ENCODE results near the gene TOMM34. TPM values are rescaled to one million over a fixed set of nuclear protein-coding genes. Genes with fewer than 3 reads are reported as not detected.
A peak's percentile ranks its signal among the peaks of the same experiment; 100 is the strongest.

TOMM34 gene
- total RNA-seq, 4 donors from 2014 or later = 5.8 to 14.8 (median 13.9) TPM

GRCh38 chr20:44981736-44982406 lies 21.7 kb upstream of the TOMM34 start:
- no peak overlapping the region for H3K4me3 ChIP-seq
- 92% methylated on average over 8 of the region's 8 CpGs for WGBS
- no peak for DNase-seq (ENCODE audit: extremely low spot score)
- H3K27ac ChIP-seq (replicated peaks in 1 of 4) = no peak overlapping the region
- peaks cover 6 to 84% (median 40%) of the 10 kb centered on the region in 4 donors for H3K36me3 ChIP-seq
- no peak for TF ChIP-seq CTCF (IDR thresholded peaks at IDR 0.05)
- TF ChIP-seq EP300 (IDR thresholded peaks at IDR 0.05) = no peak
- no peak for TF ChIP-seq POLR2AphosphoS5 (IDR thresholded peaks at IDR 0.05)
- no peak for TF ChIP-seq POLR2A (IDR thresholded peaks at IDR 0.05; ENCODE audit: low read depth)
- H3K4me1 ChIP-seq = peaks cover 0 to 9% (median 2%) of the 10 kb centered on the region in 4 donors
- H3K27me3 ChIP-seq = no peaks in the 10 kb centered on the region
- intact Hi-C loops (cut with DNase I) = no loop called here
- H3K9me3 ChIP-seq = no peaks in the 10 kb centered on the region

GRCh38 chr20:44979090-44979621 lies 19.0 kb upstream of the TOMM34 start:
- TF ChIP-seq CTCF (IDR thresholded peaks at IDR 0.05) (no peak), POLR2A (IDR thresholded peaks at IDR 0.05; ENCODE audit: low read depth) (no peak), EP300 (IDR thresholded peaks at IDR 0.05) (no peak), POLR2AphosphoS5 (IDR thresholded peaks at IDR 0.05) (no peak)
- H3K36me3 ChIP-seq = peaks cover 11 to 84% (median 50%) of the 10 kb centered on the region in 4 donors
- peak overlapping the region; percentile 28 to 49 (median 45) for H3K27ac ChIP-seq (replicated peaks in 1 of 4)
- H3K4me1 ChIP-seq = peaks cover 0 to 9% (median 2%) of the 10 kb centered on the region in 4 donors
- H3K9me3 ChIP-seq = no peaks in the 10 kb centered on the region
- DNase-seq (ENCODE audit: extremely low spot score) = no peak
- H3K4me3 ChIP-seq = no peak overlapping the region
- no peaks in the 10 kb centered on the region for H3K27me3 ChIP-seq
- intact Hi-C loops (cut with DNase I) = no loop called here
- WGBS = 50% methylated on average over 2 of the region's 2 CpGs

- H3K27me3 ChIP-seq = no peaks in the 10 kb centered on the region
- no peak overlapping the region for H3K27ac ChIP-seq (replicated peaks in 1 of 4)
- no peak overlapping the region for H3K4me3 ChIP-seq
- intact Hi-C loops (cut with DNase I) = no loop called here
- H3K36me3 ChIP-seq = peaks cover 21 to 86% (median 52%) of the 10 kb centered on the region in 4 donors
- H3K9me3 ChIP-seq = no peaks in the 10 kb centered on the region
- H3K4me1 ChIP-seq = peaks cover 0 to 9% (median 2%) of the 10 kb centered on the region in 4 donors
- TF ChIP-seq EP300 (IDR thresholded peaks at IDR 0.05) = no peak
- TF ChIP-seq POLR2AphosphoS5 (IDR thresholded peaks at IDR 0.05) = no peak
- no peak for TF ChIP-seq CTCF (IDR thresholded peaks at IDR 0.05)
- TF ChIP-seq POLR2A (IDR thresholded peaks at IDR 0.05; ENCODE audit: low read depth) = no peak
- 81% methylated on average over 4 of the region's 4 CpGs for WGBS
- no peak for DNase-seq (ENCODE audit: extremely low spot score)
Measured at GRCh38 chr20:44976698-44977097, 16.5 kb upstream of the TOMM34 start.

GRCh38 chr20:44973053-44973452 lies 12.9 kb upstream of the TOMM34 start:
- Histone ChIP-seq H3K4me1 (peaks cover under 1 to 33% (median 33%) of the 10 kb centered on the region in 4 donors), H3K27ac (replicated peaks in 1 of 4) (no peak overlapping the region), H3K9me3 (no peaks in the 10 kb centered on the region), H3K27me3 (no peaks in the 10 kb centered on the region), H3K36me3 (peaks cover 15 to 51% (median 34%) of the 10 kb centered on the region in 4 donors), H3K4me3 (no peak overlapping the region)
- no peak for DNase-seq (ENCODE audit: extremely low spot score)
- TF ChIP-seq POLR2AphosphoS5 (IDR thresholded peaks at IDR 0.05) (no peak), POLR2A (IDR thresholded peaks at IDR 0.05; ENCODE audit: low read depth) (no peak), CTCF (IDR thresholded peaks at IDR 0.05) (no peak), EP300 (IDR thresholded peaks at IDR 0.05) (no peak)
- WGBS = 75% methylated on average over 2 of the region's 2 CpGs
- intact Hi-C loops (cut with DNase I) = no loop called here
